ENCODE results near the gene KCNH4. TPM values are rescaled to one million over a fixed set of nuclear protein-coding genes. Genes with fewer than 3 reads are reported as not detected.

KCNH4 gene
- total and polyA plus RNA-seq, 9 of the 15 experiments (the other 6 are each of a cell fraction or from before 2014, with no cell fraction given) = 0.10 to 1.8 (median 0.50) TPM

DNA sequence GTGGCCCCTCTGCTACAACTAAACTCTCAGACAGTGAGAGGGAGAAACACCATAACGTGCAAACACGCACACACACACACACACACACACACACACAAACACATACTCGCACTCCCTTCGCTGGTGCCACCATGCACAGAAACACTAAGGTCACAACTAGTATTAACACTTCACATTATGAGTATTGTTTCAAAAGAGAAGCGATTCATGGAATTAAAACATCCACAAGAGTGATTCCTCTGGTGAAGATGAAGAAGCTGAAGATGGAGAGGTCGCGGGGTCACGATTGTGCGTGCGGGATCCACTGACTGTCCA, 20.5 kb upstream of the KCNH4 start:
- ATAC-seq = no peak

DNA sequence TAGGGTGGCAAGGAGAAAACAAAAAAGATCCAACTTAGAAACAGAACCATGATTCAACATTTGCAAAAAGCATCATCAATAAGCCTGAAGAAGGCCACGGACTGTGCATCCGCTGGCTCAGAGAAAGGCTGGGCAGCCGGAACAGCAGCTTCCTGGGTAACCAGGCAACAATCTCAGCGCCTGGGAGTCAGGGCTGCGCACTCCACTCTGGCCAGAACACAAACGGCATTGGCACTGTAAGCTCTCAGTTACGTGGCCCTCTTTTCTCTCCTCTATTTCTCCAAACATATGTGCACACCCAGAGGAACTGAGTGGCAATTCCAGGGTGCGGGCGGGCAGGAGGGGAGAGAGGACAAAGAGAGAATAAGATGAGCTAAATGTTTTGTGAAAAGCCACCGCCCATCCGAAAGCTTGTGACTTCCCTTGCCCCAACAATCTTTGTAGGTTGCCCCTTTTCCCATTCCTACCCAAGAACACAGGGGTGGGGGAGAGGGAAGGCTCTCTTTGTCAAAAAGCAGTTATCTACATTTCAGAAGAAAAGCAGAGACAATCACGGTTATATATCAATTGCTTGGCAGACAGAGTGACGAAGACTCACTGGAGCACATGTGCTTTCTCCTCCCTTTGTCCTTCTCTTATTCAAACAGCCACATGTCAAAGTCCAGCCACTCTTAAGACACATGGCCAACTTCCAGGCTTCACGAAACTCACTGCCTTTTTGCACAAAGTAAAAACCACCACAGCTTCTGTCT, 19.9 kb upstream of the KCNH4 start:
- DNase-seq (ENCODE audit: extremely low read depth in 1 of 4, low spot score in 3 of 4) = no peak
- peak overlapping the region in 1 of 2 experiments; percentile 63; a peak in 2 of 4 replicates for H3K9ac ChIP-seq (ENCODE audit: insufficient read depth in 1 of 2, low read depth in 2 of 2, low read length in 2 of 2)
- no peaks in the 10 kb centered on the region for H3K27me3 ChIP-seq (ENCODE audit: control insufficient read depth in 2 of 2, insufficient read depth in 2 of 2, low read length in 2 of 2)
- ChIA-PET POLR2A (interaction anchor here (0.5 to 1.4 kb wide), 6 partner anchors 17 to 241 kb away, joined by 3 to 4 read pairs (median 3); no protein-coding TSS in a partner anchor), CTCF (ENCODE audit: low intra/inter-chr PET ratio) (no interaction called here)
- no peak overlapping the region for H2AFZ ChIP-seq (ENCODE audit: low read depth, low read length)
- no peak; the same call in 2 of the 3 replicates for ATAC-seq
- TSS peak; percentile 43 for BruUV-seq (replicated peaks)
- intact Hi-C loops (cut with micrococcal nuclease) = no loop called here
- WGBS (ENCODE audit: insufficient coverage, low coverage, missing lambda C conversion rate) = 62% methylated on average over 12 of the region's 14 CpGs
- no peaks in the 10 kb centered on the region for H3K9me3 ChIP-seq (replicated peaks; ENCODE audit: control insufficient read depth, insufficient read depth, low read depth, low read length)
- H3K4me3 ChIP-seq = no peak overlapping the region
- FAIRE-seq = no peak
- no peaks in the 10 kb centered on the region for H3K9me1 ChIP-seq (ENCODE audit: control insufficient read depth, insufficient read depth, low read length)
- in situ Hi-C loops (cut with MboI) = no loop called here
- no peaks in the 10 kb centered on the region for H4K20me1 ChIP-seq (replicated peaks; ENCODE audit: control insufficient read depth, insufficient read depth, low read length)
- H3K36me3 ChIP-seq (ENCODE audit: control insufficient read depth, insufficient read depth, low read length) = peaks cover 70% of the 10 kb centered on the region; the same call in 2 of the 3 replicates
- 0 out of 3 replicates have a peak overlapping the region, but pooled peaks have one; percentile 4 for H3K27ac ChIP-seq (ENCODE audit: extremely low read depth, low read depth, low read length)
- H3K4me1 ChIP-seq (replicated peaks in 1 of 2; ENCODE audit: control insufficient read depth in 2 of 2, insufficient read depth in 2 of 2, low read length in 2 of 2) = peaks cover 15% of the 10 kb centered on the region in 2 experiments; a peak in 4 of 5 replicates
- H3K79me2 ChIP-seq (ENCODE audit: control insufficient read depth, insufficient read depth, low read length) = no peaks in the 10 kb centered on the region
- no peak overlapping the region for H3K4me2 ChIP-seq (ENCODE audit: insufficient read depth, low read length)
- TF ChIP-seq KLF16 (IDR thresholded peaks at IDR 0.05) (no peak), WHSC1 (IDR thresholded peaks at IDR 0.05; ENCODE audit: low read length) (no peak), TGIF2 (CRISPR knock-in tag; IDR thresholded peaks at IDR 0.05) (no peak), SIRT6 (IDR thresholded peaks at IDR 0.05; ENCODE audit: low read depth, low read length) (no peak), NCOA1 (IDR thresholded peaks at IDR 0.05; ENCODE audit: low read depth) (no peak), TAF15 (IDR thresholded peaks at IDR 0.05; ENCODE audit: low read depth, low read length) (no peak), MEIS2 (IDR thresholded peaks at IDR 0.05; ENCODE audit: partially characterized antibody) (peak; percentile 23), ZC3H11A (IDR thresholded peaks at IDR 0.05; ENCODE audit: low read depth, low read length) (no peak)
- TF ChIP-seq, protein P1, sequence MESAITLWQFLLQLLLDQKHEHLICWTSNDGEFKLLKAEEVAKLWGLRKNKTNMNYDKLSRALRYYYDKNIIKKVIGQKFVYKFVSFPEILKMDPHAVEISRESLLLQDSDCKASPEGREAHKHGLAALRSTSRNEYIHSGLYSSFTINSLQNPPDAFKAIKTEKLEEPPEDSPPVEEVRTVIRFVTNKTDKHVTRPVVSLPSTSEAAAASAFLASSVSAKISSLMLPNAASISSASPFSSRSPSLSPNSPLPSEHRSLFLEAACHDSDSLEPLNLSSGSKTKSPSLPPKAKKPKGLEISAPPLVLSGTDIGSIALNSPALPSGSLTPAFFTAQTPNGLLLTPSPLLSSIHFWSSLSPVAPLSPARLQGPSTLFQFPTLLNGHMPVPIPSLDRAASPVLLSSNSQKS (CRISPR knock-in tag; IDR thresholded peaks at IDR 0.05) = no peak
- TF ChIP-seq, protein P2, sequence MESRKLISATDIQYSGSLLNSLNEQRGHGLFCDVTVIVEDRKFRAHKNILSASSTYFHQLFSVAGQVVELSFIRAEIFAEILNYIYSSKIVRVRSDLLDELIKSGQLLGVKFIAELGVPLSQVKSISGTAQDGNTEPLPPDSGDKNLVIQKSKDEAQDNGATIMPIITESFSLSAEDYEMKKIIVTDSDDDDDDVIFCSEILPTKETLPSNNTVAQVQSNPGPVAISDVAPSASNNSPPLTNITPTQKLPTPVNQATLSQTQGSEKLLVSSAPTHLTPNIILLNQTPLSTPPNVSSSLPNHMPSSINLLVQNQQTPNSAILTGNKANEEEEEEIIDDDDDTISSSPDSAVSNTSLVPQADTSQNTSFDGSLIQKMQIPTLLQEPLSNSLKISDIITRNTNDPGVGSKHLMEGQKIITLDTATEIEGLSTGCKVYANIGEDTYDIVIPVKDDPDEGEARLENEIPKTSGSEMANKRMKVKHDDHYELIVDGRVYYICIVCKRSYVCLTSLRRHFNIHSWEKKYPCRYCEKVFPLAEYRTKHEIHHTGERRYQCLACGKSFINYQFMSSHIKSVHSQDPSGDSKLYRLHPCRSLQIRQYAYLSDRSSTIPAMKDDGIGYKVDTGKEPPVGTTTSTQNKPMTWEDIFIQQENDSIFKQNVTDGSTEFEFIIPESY (CRISPR knock-in tag; IDR thresholded peaks at IDR 0.05) = peak; percentile 90

More for the DNA sequence above, 20.5 kb upstream of the KCNH4 start:
- in situ Hi-C loops (cut with MboI) (no loop called here), intact Hi-C loops (cut with micrococcal nuclease) (no loop called here)
- BruUV-seq (replicated peaks) = no TSS peak
- WGBS (ENCODE audit: insufficient coverage, low coverage, missing lambda C conversion rate) = 89% methylated on average over 8 of the region's 10 CpGs
- Histone ChIP-seq H3K36me3 (ENCODE audit: control insufficient read depth, insufficient read depth, low read length) (peaks cover 76% of the 10 kb centered on the region; the same call in 2 of the 3 replicates), H3K9me3 (replicated peaks; ENCODE audit: control insufficient read depth, insufficient read depth, low read depth, low read length) (no peaks in the 10 kb centered on the region), H3K27me3 (ENCODE audit: control insufficient read depth in 2 of 2, insufficient read depth in 2 of 2, low read length in 2 of 2) (no peaks in the 10 kb centered on the region), H3K4me1 (replicated peaks in 1 of 2; ENCODE audit: control insufficient read depth in 2 of 2, insufficient read depth in 2 of 2, low read length in 2 of 2) (peaks cover 15% of the 10 kb centered on the region in 2 experiments; a peak in 4 of 5 replicates), H3K9ac (ENCODE audit: insufficient read depth in 1 of 2, low read depth in 2 of 2, low read length in 2 of 2) (peak overlapping the region in 1 of 2 experiments; percentile 37; a peak in 2 of 4 replicates), H3K9me1 (ENCODE audit: control insufficient read depth, insufficient read depth, low read length) (no peaks in the 10 kb centered on the region), H4K20me1 (replicated peaks; ENCODE audit: control insufficient read depth, insufficient read depth, low read length) (no peaks in the 10 kb centered on the region), H3K4me2 (ENCODE audit: insufficient read depth, low read length) (no peak overlapping the region), H3K4me3 (no peak overlapping the region), H3K79me2 (ENCODE audit: control insufficient read depth, insufficient read depth, low read length) (no peaks in the 10 kb centered on the region), H2AFZ (ENCODE audit: low read depth, low read length) (no peak overlapping the region), H3K27ac (ENCODE audit: extremely low read depth, low read depth, low read length) (no peak overlapping the region)
- POLR2A ChIA-PET = interaction anchor here (0.8 to 1.4 kb wide), 4 partner anchors 22 to 128 kb away, joined by 3 to 7 read pairs (median 4); no protein-coding TSS in a partner anchor
- TF ChIP-seq TCFL5 (CRISPR knock-in tag; conservative IDR thresholded peaks at IDR 0.05) = no peak
- no peak for TF ChIP-seq PHB (CRISPR knock-in tag; IDR thresholded peaks at IDR 0.05)
- TF ChIP-seq ZNF23 (CRISPR knock-in tag; IDR thresholded peaks at IDR 0.05) = no peak
- no peak for TF ChIP-seq SIN3A (IDR thresholded peaks at IDR 0.05; ENCODE audit: borderline replicate concordance in 2 of 2, control insufficient read depth in 1 of 2, low read depth in 2 of 2, low read length in 2 of 2)
- no peak for TF ChIP-seq DIDO1 (tag; IDR thresholded peaks at IDR 0.05; ENCODE audit: low read depth)
- CTCF ChIA-PET (ENCODE audit: low intra/inter-chr PET ratio) = no interaction called here
- DNase-seq (ENCODE audit: extremely low read depth in 1 of 4, low spot score in 3 of 4) = no peak
- FAIRE-seq = no peak

Data from K562 (cell line).